KMS-11 (cell line): ENCODE results near the gene COX4I1.

Source experiments
- H2AFZ ChIP-seq: fragments of 200-600 bp; sonication (generic); 2 replicates; pipeline ENCODE4 v1.6.1; 2016; ENCODE audit warnings: antibody characterized with exemption, mixed run types, low read depth
- H3K27ac ChIP-seq: fragments of 200-600 bp; sonication (generic); 2 replicates; pipeline ENCODE4 v1.6.1; 2016; ENCODE audit warnings: mild to moderate bottlenecking, mixed run types
- H3K27me3 ChIP-seq: fragments of 200-600 bp; sonication (generic); 2 replicates; pipeline ENCODE4 v1.6.1; 2017; ENCODE audit warnings: mild to moderate bottlenecking, low read depth, mixed run types, moderate library complexity; ENCODE audit not compliant: insufficient read depth
- H3K36me3 ChIP-seq: fragments of 200-600 bp; sonication (generic); 2 replicates; pipeline ENCODE4 v1.6.1; 2017; ENCODE audit warnings: mild to moderate bottlenecking, mixed run types; ENCODE audit not compliant: insufficient read depth
- H3K4me1 ChIP-seq: fragments of 200-600 bp; sonication (generic); 2 replicates; pipeline ENCODE4 v1.6.1; 2016; ENCODE audit warnings: mild to moderate bottlenecking, low read depth, mixed run types; ENCODE audit not compliant: poor library complexity, severe bottlenecking
- H3K4me2 ChIP-seq: fragments of 200-600 bp; sonication (generic); 2 replicates; pipeline ENCODE4 v1.7.0; 2016; ENCODE audit warnings: mild to moderate bottlenecking, mixed run types
- H3K4me3 ChIP-seq: fragments of 200-600 bp; sonication (generic); IDR thresholded peaks from 2 replicates; pipeline ENCODE4 v1.6.1; 2017; ENCODE audit warnings: low read depth, low read length, mixed read lengths; ENCODE audit not compliant: insufficient read depth
- H3K79me2 ChIP-seq: fragments of 200-600 bp; sonication (generic); 2 replicates; pipeline ENCODE4 v1.6.1; 2016; ENCODE audit warnings: low read depth, mixed run types; ENCODE audit not compliant: insufficient read depth
- H3K9ac ChIP-seq: fragments of 200-600 bp; sonication (generic); 2 replicates; pipeline ENCODE4 v1.6.1; 2016; ENCODE audit warnings: mild to moderate bottlenecking, mixed run types
- H4K20me1 ChIP-seq: fragments of 200-600 bp; sonication (generic); 2 replicates; pipeline ENCODE4 v1.6.1; 2016; ENCODE audit warnings: mild to moderate bottlenecking, mixed run types; ENCODE audit not compliant: insufficient read depth
- CTCF ChIP-seq: fragments of 200-600 bp; sonication (generic); conservative IDR thresholded peaks from 2 replicates; pipeline ENCODE4 v1.6.1; 2017; ENCODE audit warnings: low read depth, mild to moderate bottlenecking, antibody characterized with exemption, low read length, moderate library complexity, mixed read lengths

Gene COX4I1

GRCh38 chr16:85765211-85765610 is 34.3 kb upstream of the COX4I1 start:
- no peak overlapping the region for H3K4me3 ChIP-seq
- H3K27ac ChIP-seq, result no peak overlapping the region
- no peak overlapping the region for H3K9ac ChIP-seq
- no peak for TF ChIP-seq CTCF
- no peaks in the 10 kb centered on the region for H3K36me3 ChIP-seq
- no peaks in the 10 kb centered on the region for H3K79me2 ChIP-seq
- H3K4me1 ChIP-seq, result no peaks in the 10 kb centered on the region
- no peaks in the 10 kb centered on the region for H4K20me1 ChIP-seq
- H2AFZ ChIP-seq, result no peak overlapping the region
- H3K27me3 ChIP-seq, result peaks cover 39% of the 10 kb centered on the region
- H3K4me2 ChIP-seq, result no peak overlapping the region

- Histone ChIP-seq H3K4me1 (no peaks in the 10 kb centered on the region), H3K36me3 (no peaks in the 10 kb centered on the region), H3K9ac (no peak overlapping the region), H3K79me2 (no peaks in the 10 kb centered on the region), H3K4me3 (no peak overlapping the region), H3K27me3 (peaks cover 33% of the 10 kb centered on the region), H4K20me1 (no peaks in the 10 kb centered on the region), H3K4me2 (no peak overlapping the region), H3K27ac (no peak overlapping the region), H2AFZ (no peak overlapping the region)
- no peak for TF ChIP-seq CTCF
These were observed 33.7 kb upstream of the COX4I1 start for GRCh38 chr16:85765767-85766166.

- no peak overlapping the region for H2AFZ ChIP-seq
- no peaks in the 10 kb centered on the region for H3K79me2 ChIP-seq
- no peak for TF ChIP-seq CTCF
- H3K27me3 ChIP-seq, result peaks cover 15% of the 10 kb centered on the region; the same call in 1 of the 2 replicates
- no peak overlapping the region for H3K4me3 ChIP-seq
- no peak overlapping the region for H3K27ac ChIP-seq
- no peak overlapping the region for H3K9ac ChIP-seq
- H3K36me3 ChIP-seq, result no peaks in the 10 kb centered on the region
- H4K20me1 ChIP-seq, result no peaks in the 10 kb centered on the region
- H3K4me1 ChIP-seq, result no peaks in the 10 kb centered on the region
- H3K4me2 ChIP-seq, result no peak overlapping the region
These were observed 32.0 kb upstream of the COX4I1 start for GRCh38 chr16:85767531-85767930.

GRCh38 chr16:85768199-85768598 is 31.3 kb upstream of the COX4I1 start:
- Histone ChIP-seq H3K9ac (no peak overlapping the region), H3K27me3 (peaks cover 10% of the 10 kb centered on the region; the same call in 1 of the 2 replicates), H4K20me1 (no peaks in the 10 kb centered on the region), H3K4me3 (no peak overlapping the region), H3K4me2 (no peak overlapping the region), H3K4me1 (no peaks in the 10 kb centered on the region), H3K79me2 (no peaks in the 10 kb centered on the region), H2AFZ (no peak overlapping the region), H3K27ac (no peak overlapping the region), H3K36me3 (no peaks in the 10 kb centered on the region)
- no peak for TF ChIP-seq CTCF
